BLaER1 (cell line): Measurements from ENCODE around the gene MYL12B.
A peak's percentile ranks its signal among the peaks of the same experiment; 100 is the strongest.

Source experiments
- H3K27ac ChIP-seq: shearing (Covaris generic); formaldehyde crosslinking; 2 replicates; pipeline ENCODE4 v1.8.1; 2022
- H3K27me3 ChIP-seq: shearing (Covaris generic); formaldehyde crosslinking; 2 replicates; pipeline ENCODE4 v1.8.1; 2022
- H3K36me3 ChIP-seq: shearing (Covaris generic); formaldehyde crosslinking; 2 replicates; pipeline ENCODE4 v1.8.1; 2022
- H3K4me1 ChIP-seq: shearing (Covaris generic); formaldehyde crosslinking; 2 replicates; pipeline ENCODE4 v1.8.1; 2022
- H3K4me2 ChIP-seq: shearing (Covaris generic); formaldehyde crosslinking; 2 replicates; pipeline ENCODE4 v1.8.1; 2022
- H3K4me3 ChIP-seq: shearing (Covaris generic); formaldehyde crosslinking; 2 replicates; pipeline ENCODE4 v1.8.1; 2022
- H3K9ac ChIP-seq: shearing (Covaris generic); formaldehyde crosslinking; 2 replicates; pipeline ENCODE4 v1.8.1; 2022
- H3K9me3 ChIP-seq: shearing (Covaris generic); formaldehyde crosslinking; 2 replicates; pipeline ENCODE4 v1.8.1; 2022
- H4K20me1 ChIP-seq: shearing (Covaris generic); formaldehyde crosslinking; 2 replicates; pipeline ENCODE4 v1.8.1; 2022
- Cebpa-rat ChIP-seq: shearing (Covaris generic); IDR thresholded peaks from 2 replicates; pipeline ENCODE4 v1.8.1; 2022

MYL12B gene

DNA sequence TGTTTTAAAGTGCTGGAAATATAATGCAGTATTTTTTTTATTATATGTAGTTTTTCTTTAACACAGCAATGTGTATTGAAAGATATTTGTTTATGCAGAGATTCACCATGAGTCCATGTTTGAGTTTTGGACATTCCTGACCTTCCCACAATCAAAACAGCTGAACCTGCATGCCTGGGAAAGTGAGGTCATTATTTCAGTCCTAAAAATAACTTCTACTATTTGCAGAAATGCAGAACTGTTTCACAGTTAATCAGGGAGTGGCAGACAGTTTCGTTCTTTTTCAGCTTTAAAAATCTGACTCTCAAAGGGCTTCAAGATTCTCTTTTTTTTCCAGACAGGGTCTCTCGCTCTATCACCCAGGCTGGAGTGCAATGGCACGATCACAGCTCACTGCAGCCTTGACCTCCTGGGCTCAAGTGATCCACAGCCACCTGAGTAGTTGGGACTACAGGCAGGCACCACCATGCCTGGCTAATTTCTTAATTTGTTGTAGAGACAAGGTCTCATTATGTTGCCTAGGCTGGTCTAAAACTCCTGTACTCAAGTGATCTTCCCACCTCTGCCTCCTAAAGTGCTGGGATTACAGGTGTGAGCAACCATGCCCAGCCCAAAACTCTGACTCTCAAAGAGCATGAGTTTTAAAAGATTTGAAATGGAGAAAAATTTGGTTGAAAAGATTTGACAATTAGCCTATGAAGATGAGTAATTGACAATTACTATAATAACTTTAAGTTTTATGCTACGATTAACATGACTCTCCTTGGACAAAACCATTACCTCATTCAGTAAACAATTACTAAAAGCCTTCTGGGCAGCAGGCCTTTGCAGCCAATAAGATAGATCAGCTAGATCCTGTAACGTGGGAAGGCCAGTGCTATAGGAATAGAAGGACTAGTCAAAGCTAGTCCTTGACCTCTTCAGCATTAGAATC lies 5.0 kb upstream of the MYL12B start:
- Histone ChIP-seq H3K4me3 (no peak overlapping the region), H3K9ac (no peak overlapping the region; the same call in 1 of the 2 replicates), H3K4me1 (peaks cover 80% of the 10 kb centered on the region), H4K20me1 (peaks cover 15% of the 10 kb centered on the region), H3K36me3 (peaks cover 61% of the 10 kb centered on the region), H3K4me2 (peak overlapping the region; percentile 31), H3K9me3 (no peaks in the 10 kb centered on the region), H3K27ac (no peak overlapping the region), H3K27me3 (no peaks in the 10 kb centered on the region)
- TF ChIP-seq Cebpa-rat: no peak

DNA sequence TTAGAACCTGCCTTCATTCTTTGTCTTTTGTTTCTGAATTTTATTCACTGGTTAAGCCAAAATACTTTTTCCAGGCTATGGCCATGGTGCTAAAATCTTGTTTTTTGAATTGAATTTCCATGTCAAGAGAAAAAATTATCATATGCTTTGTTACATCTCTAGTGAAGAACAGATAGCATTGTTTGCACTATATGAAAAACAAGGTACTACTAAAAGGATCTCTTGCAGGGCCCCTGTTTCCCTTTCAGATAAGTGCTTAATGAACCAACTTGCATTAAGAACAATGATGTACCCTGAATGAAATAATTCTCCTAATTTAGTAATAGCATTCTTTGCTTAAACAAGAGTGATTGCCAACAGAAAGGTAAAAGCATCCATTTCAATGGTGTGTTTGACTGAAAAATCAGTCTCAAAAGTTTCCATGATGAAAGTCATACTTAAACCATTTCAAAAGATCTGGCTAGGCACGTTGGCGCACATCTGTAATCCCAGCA lies 4.3 kb upstream of the MYL12B start:
- no peaks in the 10 kb centered on the region for H3K9me3 ChIP-seq
- peaks cover 8% of the 10 kb centered on the region; the same call in 1 of the 2 replicates for H4K20me1 ChIP-seq
- H3K27ac ChIP-seq: no peak overlapping the region
- H3K27me3 ChIP-seq: no peaks in the 10 kb centered on the region
- no peak overlapping the region for H3K4me3 ChIP-seq
- H3K4me1 ChIP-seq: peaks cover 73% of the 10 kb centered on the region
- H3K36me3 ChIP-seq: peaks cover 61% of the 10 kb centered on the region
- H3K9ac ChIP-seq: no peak overlapping the region
- no peak for TF ChIP-seq Cebpa-rat
- no peak overlapping the region for H3K4me2 ChIP-seq

DNA sequence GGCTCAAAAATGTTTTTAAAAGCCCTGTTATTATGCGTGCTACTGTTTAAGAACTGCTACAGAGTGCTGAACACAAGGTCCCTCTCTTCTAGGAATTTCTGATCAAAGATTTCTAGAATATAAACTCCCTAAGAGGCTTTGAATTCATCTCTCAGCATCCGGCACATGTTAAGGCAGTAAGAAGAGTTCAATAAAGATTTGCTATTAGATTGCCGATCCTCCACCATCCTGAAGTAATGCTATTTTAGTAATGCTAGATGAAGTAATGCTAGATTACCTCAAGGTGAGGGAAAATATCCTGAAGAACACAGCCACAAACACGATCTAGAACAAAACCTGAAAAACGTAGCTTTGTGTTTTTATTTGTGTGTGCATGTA lies 949 bp upstream of the MYL12B start:
- Histone ChIP-seq H3K9ac (peak overlapping the region; percentile 98), H3K27ac (peak overlapping the region; percentile 99), H3K36me3 (peaks cover 31% of the 10 kb centered on the region), H3K4me3 (peak overlapping the region; percentile 92), H3K27me3 (no peaks in the 10 kb centered on the region), H4K20me1 (peaks cover 33% of the 10 kb centered on the region), H3K4me1 (peaks cover 77% of the 10 kb centered on the region), H3K4me2 (peak overlapping the region; percentile 81), H3K9me3 (no peaks in the 10 kb centered on the region)
- TF ChIP-seq Cebpa-rat: no peak

DNA sequence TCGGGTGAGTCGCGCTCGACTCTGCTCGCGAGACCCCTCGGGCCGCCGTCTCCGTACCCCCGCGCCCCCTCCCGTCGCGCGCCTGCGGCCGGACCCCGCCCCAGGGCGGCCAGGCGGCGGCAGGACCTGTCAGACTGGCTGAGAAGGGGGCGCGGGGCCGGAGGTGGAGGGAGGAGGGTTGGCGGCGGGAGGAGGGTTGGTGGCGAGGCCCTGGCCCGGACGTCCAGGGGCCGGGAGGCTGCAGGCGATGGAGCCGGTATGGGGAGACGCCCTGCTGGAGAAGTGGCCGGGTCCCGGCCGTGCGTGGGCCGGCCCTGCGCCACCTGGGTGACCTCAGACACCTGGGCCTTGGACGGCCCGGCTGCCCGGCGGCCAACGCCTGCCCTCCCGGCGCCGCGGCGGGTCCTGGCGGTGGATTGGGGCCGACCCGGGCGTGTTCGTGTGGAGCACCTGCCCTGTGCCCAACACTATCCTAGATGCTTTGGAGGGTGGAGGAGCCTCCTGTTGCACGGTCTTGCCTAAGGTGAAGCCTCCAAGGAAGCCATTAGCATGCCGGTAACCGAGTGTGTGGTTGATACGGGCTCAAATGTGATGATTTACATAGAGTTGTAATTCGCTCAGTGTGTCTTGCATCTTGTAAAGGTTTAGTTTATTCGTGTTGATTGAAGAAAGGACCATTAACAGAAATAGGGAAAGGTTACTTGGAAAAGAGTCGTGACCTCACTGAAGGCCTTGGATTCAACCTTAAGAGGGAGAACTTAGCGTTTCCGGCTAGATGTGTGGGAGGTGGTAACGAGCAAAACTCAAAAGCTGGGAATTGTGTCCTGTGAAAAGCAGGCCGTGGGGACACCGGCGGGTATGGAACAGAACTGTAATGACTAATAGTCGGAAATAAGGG lies 550 bp downstream of the MYL12B start:
- peaks cover 48% of the 10 kb centered on the region for H4K20me1 ChIP-seq

DNA sequence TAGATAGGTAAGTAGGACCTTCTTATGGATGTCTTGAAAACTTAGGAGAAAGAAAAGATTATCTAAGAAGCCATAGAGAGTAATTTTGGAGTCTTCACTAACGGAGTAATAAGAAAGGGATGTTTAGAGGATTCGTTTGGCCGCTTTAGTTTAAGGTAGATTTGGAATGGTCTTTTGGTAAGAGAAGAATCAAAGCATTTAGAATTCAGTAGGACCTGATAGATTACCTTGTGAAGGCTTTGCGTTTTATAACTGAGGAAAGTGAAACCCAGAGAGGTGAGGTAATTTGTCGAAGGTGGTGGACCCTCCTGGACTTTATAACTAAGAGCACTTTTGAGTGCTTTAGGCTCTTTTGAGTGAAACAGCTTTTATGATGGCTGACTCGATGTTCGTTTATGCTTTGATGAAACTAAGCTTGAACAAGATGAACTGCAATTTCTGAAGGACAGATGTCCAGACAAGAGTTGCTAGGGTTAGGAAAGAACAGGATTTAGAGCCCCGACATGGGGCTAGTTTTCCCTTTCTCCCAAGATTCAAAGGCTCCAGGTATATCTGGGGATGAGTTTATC lies 1.3 kb downstream of the MYL12B start:
- peaks cover 13% of the 10 kb centered on the region for H3K36me3 ChIP-seq
- H3K4me1 ChIP-seq: peaks cover 77% of the 10 kb centered on the region
- peak overlapping the region; percentile 92 for H3K4me3 ChIP-seq
- no peaks in the 10 kb centered on the region for H3K27me3 ChIP-seq
- no peaks in the 10 kb centered on the region for H3K9me3 ChIP-seq
- TF ChIP-seq Cebpa-rat: no peak
- H4K20me1 ChIP-seq: peaks cover 55% of the 10 kb centered on the region
- H3K9ac ChIP-seq: peak overlapping the region; percentile 98
- peak overlapping the region; percentile 99 for H3K27ac ChIP-seq
- peak overlapping the region; percentile 82 for H3K4me2 ChIP-seq

More for the DNA sequence above, 550 bp downstream of the MYL12B start:
- H3K4me2 ChIP-seq: peak overlapping the region; percentile 82
- H3K27me3 ChIP-seq: no peaks in the 10 kb centered on the region
- H3K9me3 ChIP-seq: no peaks in the 10 kb centered on the region
- H3K4me3 ChIP-seq: peak overlapping the region; percentile 92
- peak overlapping the region; percentile 98 for H3K9ac ChIP-seq
- no peak for TF ChIP-seq Cebpa-rat
- H3K36me3 ChIP-seq: peaks cover 20% of the 10 kb centered on the region
- H3K27ac ChIP-seq: peak overlapping the region; percentile 99
- H3K4me1 ChIP-seq: peaks cover 77% of the 10 kb centered on the region

DNA sequence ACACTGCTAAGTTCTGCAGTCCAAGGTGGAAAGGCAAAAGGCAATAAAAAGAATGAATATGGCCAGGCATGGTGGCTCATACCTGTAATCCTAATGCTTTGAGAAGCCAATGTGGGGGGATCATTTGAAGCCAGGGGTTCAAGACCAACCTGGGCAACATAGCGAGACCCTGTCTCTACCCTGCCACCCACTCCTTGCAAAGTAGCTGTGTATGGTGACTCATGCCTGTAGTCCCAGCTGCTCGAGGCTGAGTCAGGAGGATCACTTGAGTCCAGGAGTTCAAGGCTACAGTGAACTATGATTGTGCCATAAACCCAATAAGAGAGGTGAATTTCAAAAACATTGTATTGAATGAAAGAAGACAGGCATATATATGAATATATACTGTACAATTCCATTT lies 2.4 kb downstream of the MYL12B start:
- TF ChIP-seq Cebpa-rat: no peak
- H3K4me3 ChIP-seq: peak overlapping the region; percentile 92
- no peak overlapping the region for H3K27ac ChIP-seq
- peaks cover 4% of the 10 kb centered on the region; the same call in 1 of the 2 replicates for H3K36me3 ChIP-seq
- H3K9me3 ChIP-seq: no peaks in the 10 kb centered on the region
- H3K4me1 ChIP-seq: peaks cover 77% of the 10 kb centered on the region
- peaks cover 66% of the 10 kb centered on the region for H4K20me1 ChIP-seq
- H3K27me3 ChIP-seq: no peaks in the 10 kb centered on the region
- peak overlapping the region; percentile 82 for H3K4me2 ChIP-seq
- 0 out of 2 replicates have a peak overlapping the region, but pooled peaks have one; percentile 98 for H3K9ac ChIP-seq

DNA sequence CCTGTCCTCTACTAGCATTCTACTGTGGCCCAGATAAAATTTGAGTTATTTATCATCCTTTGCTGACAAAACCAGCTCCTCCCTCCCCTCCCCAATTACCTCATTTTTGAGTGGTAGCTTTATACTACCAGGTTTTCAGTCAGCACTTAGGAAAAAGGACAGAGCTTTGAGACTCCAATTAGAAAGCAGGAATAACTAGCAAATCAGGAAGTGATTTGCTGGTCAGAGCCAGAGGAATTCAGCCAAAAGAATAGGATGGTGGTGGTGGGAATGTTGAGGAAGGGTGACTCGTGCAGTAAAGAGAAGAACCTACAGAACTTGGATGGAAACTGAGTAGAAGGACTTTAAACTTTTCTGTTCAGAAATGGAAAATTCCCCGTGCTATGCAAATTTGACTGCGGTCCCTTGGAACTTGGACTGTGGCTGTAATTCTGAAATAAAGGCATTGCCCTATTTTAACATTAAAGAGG lies 3.7 kb downstream of the MYL12B start:
- peaks cover 79% of the 10 kb centered on the region for H4K20me1 ChIP-seq
- no peak overlapping the region for H3K4me3 ChIP-seq
- H3K36me3 ChIP-seq: peaks cover 4% of the 10 kb centered on the region; the same call in 1 of the 2 replicates
- TF ChIP-seq Cebpa-rat: no peak
- peaks cover 77% of the 10 kb centered on the region for H3K4me1 ChIP-seq
- H3K4me2 ChIP-seq: peak overlapping the region; percentile 82
- no peaks in the 10 kb centered on the region for H3K9me3 ChIP-seq
- no peak overlapping the region for H3K9ac ChIP-seq
- H3K27ac ChIP-seq: no peak overlapping the region; the same call in 1 of the 2 replicates
- no peaks in the 10 kb centered on the region for H3K27me3 ChIP-seq

DNA sequence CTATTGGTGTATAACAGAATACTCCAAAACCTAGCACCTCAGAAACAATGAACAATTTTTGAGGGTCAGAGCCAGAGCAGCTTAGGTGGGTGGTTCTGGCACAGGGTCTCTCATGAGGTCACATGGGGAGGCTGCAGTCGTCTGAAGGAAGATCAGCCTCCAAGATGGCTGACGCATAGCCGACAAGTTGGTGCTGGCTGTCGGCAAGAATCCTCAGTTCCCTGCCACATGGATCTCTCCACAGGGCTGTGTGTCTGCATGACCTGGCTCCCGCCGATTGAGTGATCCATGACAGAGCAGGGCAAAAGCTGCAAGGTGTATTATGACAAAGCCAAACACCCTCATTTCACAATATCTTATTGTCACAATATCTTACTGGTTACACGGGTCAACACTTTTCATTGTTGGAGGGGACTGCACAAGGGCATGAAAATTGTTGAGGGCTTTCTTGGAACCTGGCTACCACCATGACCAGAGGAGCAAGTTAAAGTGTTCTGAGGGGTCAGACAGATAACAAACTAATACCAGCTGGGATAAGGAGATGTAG lies 4.2 kb downstream of the MYL12B start:
- Histone ChIP-seq H3K27me3 (no peaks in the 10 kb centered on the region), H3K9me3 (no peaks in the 10 kb centered on the region), H3K4me2 (peak overlapping the region; percentile 82), H3K4me1 (peaks cover 78% of the 10 kb centered on the region), H3K27ac (0 out of 2 replicates have a peak overlapping the region, but pooled peaks have one; percentile 20), H3K9ac (peak overlapping the region; percentile 4; the same call in 1 of the 2 replicates), H4K20me1 (peaks cover 84% of the 10 kb centered on the region), H3K36me3 (peaks cover 4% of the 10 kb centered on the region; the same call in 1 of the 2 replicates), H3K4me3 (no peak overlapping the region)
- no peak for TF ChIP-seq Cebpa-rat

DNA sequence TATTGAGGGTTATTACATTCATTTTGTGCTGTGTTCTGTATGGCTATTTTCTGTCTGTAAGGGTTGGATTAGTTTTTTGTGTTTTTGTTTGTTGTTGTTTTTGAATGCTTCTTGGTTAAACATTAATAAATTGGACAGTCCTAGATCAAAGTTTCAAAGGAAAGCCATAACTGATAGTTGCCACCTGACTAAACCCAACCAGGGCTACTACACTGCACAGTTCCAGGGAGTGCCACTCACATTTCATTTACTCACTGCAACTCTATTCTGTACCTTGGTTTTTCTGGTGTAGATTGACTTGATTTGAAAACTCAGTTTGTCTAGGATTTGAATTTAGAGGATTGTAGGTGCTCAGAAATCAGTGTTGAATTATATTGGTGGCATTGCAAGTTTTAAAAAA lies 6.4 kb downstream of the MYL12B start:
- H3K4me1 ChIP-seq: peaks cover 85% of the 10 kb centered on the region
- no peak overlapping the region for H3K27ac ChIP-seq
- peaks cover 17% of the 10 kb centered on the region for H3K36me3 ChIP-seq
- no peak for TF ChIP-seq Cebpa-rat
- peak overlapping the region; percentile 82 for H3K4me2 ChIP-seq
- no peak overlapping the region for H3K4me3 ChIP-seq
- H3K9me3 ChIP-seq: no peaks in the 10 kb centered on the region
- no peak overlapping the region for H3K9ac ChIP-seq
- no peaks in the 10 kb centered on the region for H3K27me3 ChIP-seq
- peaks cover 100% of the 10 kb centered on the region for H4K20me1 ChIP-seq
